ENCODE results near the gene SCAND1. TPM values are rescaled to one million over a fixed set of nuclear protein-coding genes. Genes with fewer than 3 reads are reported as not detected.

SCAND1 gene
- total RNA-seq, 1 experiment from 2014 or later, result 175 TPM

DNA sequence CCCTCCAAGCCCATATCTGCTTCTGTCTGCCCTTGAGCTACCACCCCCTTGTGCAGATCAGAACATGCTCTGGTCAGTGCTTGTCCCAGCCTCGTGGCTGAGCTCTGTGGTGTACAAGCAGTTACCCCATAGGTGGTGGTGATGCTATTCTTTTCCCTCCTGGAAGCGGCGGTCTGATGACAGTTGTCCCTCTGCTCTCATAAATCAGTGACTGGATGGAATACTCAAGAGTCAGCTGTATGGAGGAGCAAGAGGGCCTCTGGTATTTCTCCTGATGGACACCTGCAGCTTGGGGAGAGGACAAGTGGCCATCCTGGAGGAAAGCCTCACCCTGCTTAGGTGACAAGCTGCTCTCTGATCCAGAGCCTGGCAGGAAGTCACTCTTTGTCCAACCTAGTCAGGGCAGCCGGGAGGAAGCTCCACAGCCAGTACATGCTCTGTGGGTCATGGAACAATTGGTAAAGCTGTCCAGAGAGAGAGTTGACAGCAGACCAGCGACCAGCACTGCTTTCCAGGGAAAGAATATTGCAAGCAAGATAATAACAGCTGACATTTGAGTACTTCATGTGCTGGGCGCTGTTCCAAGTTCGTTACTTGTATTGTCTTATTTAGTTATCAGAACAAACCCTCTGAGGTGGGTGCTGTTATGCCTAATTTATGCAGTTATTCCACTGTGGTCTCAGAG is 47.1 kb downstream of the SCAND1 start:
- no peak for DNase-seq (ENCODE audit: low spot score)

DNA sequence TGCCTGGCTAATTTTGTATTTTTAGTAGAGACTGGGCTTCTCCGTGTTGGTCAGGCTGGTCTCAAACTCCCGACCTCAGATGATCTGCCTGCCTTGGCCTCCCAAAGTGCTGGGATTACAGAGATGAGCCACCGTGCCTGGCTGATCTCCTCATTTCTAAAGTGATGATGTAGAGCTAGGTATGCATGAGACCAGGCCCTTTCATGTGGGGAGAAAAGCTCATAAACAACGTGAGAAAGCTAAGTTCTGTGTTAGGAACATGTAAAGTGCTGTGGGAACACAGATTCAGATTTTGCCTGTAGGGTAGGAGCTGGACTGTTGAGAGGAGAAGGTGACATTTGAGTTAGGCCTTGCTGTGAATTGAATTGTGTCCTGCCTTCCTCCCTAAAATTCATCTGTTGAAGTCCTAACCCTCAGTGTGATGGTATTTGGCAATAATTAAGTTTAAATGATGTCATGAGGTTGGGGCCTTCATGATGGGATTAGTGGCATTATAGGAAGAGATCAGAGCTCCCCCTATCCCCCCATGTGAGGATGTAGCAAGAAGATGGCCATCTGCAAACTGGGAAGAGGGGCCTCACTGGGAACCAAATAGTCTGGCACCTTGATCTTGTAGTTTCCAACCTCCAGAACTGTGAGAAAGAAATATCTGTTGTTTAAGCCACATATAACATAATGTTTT is 49.2 kb downstream of the SCAND1 start:
- no peak for DNase-seq (ENCODE audit: low spot score)

GRCh38 chr20:35903843-35904242 is 50.5 kb downstream of the SCAND1 start:
- DNase-seq (ENCODE audit: low spot score), result no peak

Small RNA genes within 50 kb of the gene (small RNA-seq; reads per million reads assigned to genes)
- not detected for gene RNU6-937P

Other genes starting within 250 kb of the SCAND1 start
- 390 and 396 TPM in 2 replicates for gene RBM39, start 212.2 kb downstream of the SCAND1 start, total RNA-seq (2014; rRNA removed; shearing (Covaris generic))
- 39.0 and 47.2 TPM in 2 replicates for gene PHF20, start 182.5 kb downstream of the SCAND1 start, total RNA-seq (2014; rRNA removed; shearing (Covaris generic))
- 13.7 and 14.5 TPM in 2 replicates for gene CNBD2, start 14.1 kb upstream of the SCAND1 start, total RNA-seq (2014; rRNA removed; shearing (Covaris generic))
- gene EPB41L1, start 200.2 kb upstream of the SCAND1 start, total RNA-seq (2014; rRNA removed; shearing (Covaris generic)), result 74.9 and 76.8 TPM in 2 replicates

Data from HT-29 (cell line).